PC-3 (cell line): ENCODE data around the gene GADD45B. TPM values are rescaled to one million over a fixed set of nuclear protein-coding genes. Genes with fewer than 3 reads are reported as not detected.

Experiments
- ATAC-seq: fragments of 200-7000 bp; cut with Tn5 transposase; 2 replicates; pipeline ENCODE4 v1.9.1; 2020; ENCODE audit warnings: mild to moderate bottlenecking, moderate library complexity
- BruUV-seq: library from RNA; stranded (reverse); fragments of 400-500 nt; replicated peaks from 2 replicates; lab custom pipeline; 2021; lab: Mats Ljungman, UMichigan
- CTCF ChIA-PET: fragments of 300-600 bp; sonication (Branson Sonifier 250); formaldehyde crosslinking; loops from one replicate; lab custom pipeline; 2022; ENCODE audit warnings: antibody characterized with exemption; lab: Charles Lee
- POLR2A ChIA-PET: fragments of 300-600 bp; sonication (Branson Sonifier 250); formaldehyde crosslinking; loops from one replicate; lab custom pipeline; 2022; ENCODE audit warnings: antibody characterized with exemption; ENCODE audit not compliant: unreplicated experiment; lab: Charles Lee
- DNase-seq: peaks from one replicate; pipeline ENCODE4 v3.0.0-alpha.2; 2015
- H2AFZ ChIP-seq: fragments of 300-600 bp; sonication (generic); 2 replicates; pipeline ENCODE4 v1.6.0; 2016; ENCODE audit warnings: antibody characterized with exemption, low read length
- H3F3A ChIP-seq: fragments of 300-600 bp; sonication (generic); one replicate; pipeline ENCODE4 v1.6.0; 2017; ENCODE audit warnings: antibody characterized with exemption, low read length, control low read depth, mild to moderate bottlenecking; ENCODE audit not compliant: unreplicated experiment
- H3K27ac ChIP-seq: fragments of 300-600 bp; sonication (generic); 2 replicates; pipeline ENCODE4 v1.5.1; 2016; ENCODE audit warnings: mild to moderate bottlenecking, low read length
- H3K27me3 ChIP-seq: fragments of 300-600 bp; sonication (generic); 2 replicates; pipeline ENCODE4 v1.6.1; 2016; ENCODE audit warnings: low read length, mixed read lengths
- H3K36me3 ChIP-seq: fragments of 300-600 bp; sonication (generic); 2 replicates; pipeline ENCODE4 v1.6.1; 2016; ENCODE audit warnings: low read depth, mixed run types, low read length, mixed read lengths
- H3K4me1 ChIP-seq: fragments of 300-600 bp; sonication (generic); 2 replicates; pipeline ENCODE4 v1.5.1; 2016; ENCODE audit warnings: low read length; ENCODE audit not compliant: insufficient read depth
- H3K4me2 ChIP-seq: fragments of 300-600 bp; sonication (generic); 2 replicates; pipeline ENCODE4 v1.6.0; 2016; ENCODE audit warnings: low read length
- H3K4me3 ChIP-seq: fragments of 300-600 bp; sonication (generic); 2 replicates; pipeline ENCODE4 v1.5.1; 2016; ENCODE audit warnings: mild to moderate bottlenecking, low read length, mixed read lengths
- H3K79me2 ChIP-seq: fragments of 300-600 bp; sonication (generic); 2 replicates; pipeline ENCODE4 v1.6.1; 2017; ENCODE audit warnings: low read length, mixed read lengths
- H3K9ac ChIP-seq: fragments of 300-600 bp; sonication (generic); 2 replicates; pipeline ENCODE4 v1.6.0; 2016; ENCODE audit warnings: mild to moderate bottlenecking, low read length
- H3K9me2 ChIP-seq: fragments of 300-600 bp; sonication (generic); replicated peaks from 2 replicates; pipeline ENCODE4 v1.6.1; 2016; ENCODE audit warnings: mixed run types, low read length, mixed read lengths
- H3K9me3 ChIP-seq: fragments of 300-600 bp; sonication (generic); 2 replicates; pipeline ENCODE4 v1.6.1; 2016; ENCODE audit warnings: low read length, mixed read lengths
- H4K20me1 ChIP-seq: fragments of 300-600 bp; sonication (generic); 2 replicates; pipeline ENCODE4 v1.6.1; 2016; ENCODE audit warnings: low read length, mixed read lengths
- CTCF ChIP-seq: fragments of 300-600 bp; sonication (generic); conservative IDR thresholded peaks from 2 replicates; pipeline ENCODE4 v1.5.1; 2017; ENCODE audit warnings: antibody characterized with exemption, low read depth, mild to moderate bottlenecking, low read length
- EZH2 ChIP-seq: fragments of 300-600 bp; sonication (generic); IDR thresholded peaks from one replicate; pipeline ENCODE4 v1.6.1; 2017; ENCODE audit warnings: antibody characterized with exemption, mild to moderate bottlenecking, low read length; ENCODE audit not compliant: unreplicated experiment
- EZH2phosphoT487 ChIP-seq: fragments of 300-600 bp; sonication (generic); IDR thresholded peaks from 2 replicates; pipeline ENCODE4 v1.6.1; 2018; ENCODE audit warnings: mild to moderate bottlenecking, antibody characterized with exemption, low read length, borderline replicate concordance
- intact Hi-C: fragments of 100-400 bp; cut with micrococcal nuclease; formaldehyde crosslinking; loops from 2 replicates; pipeline ENCODE4 v1.9.0; 2023
- total RNA-seq: library from RNA; depleted of rRNA; stranded (reverse); fragments of >200 nt; gene quantifications from 2 replicates; pipeline ENCODE4 v1.2.3, GENCODE V29; 2014

The GADD45B gene
- total RNA-seq, 1 experiment from 2014 or later = 137 TPM

- H3K27ac ChIP-seq = no peak overlapping the region
- peaks cover 12% of the 10 kb centered on the region; the same call in 1 of the 2 replicates for H3K4me1 ChIP-seq
- ATAC-seq (no peak), DNase-seq (no peak)
- H3K9ac ChIP-seq = no peak overlapping the region
- H3K36me3 ChIP-seq = peaks cover 11% of the 10 kb centered on the region; the same call in 1 of the 2 replicates
- peaks cover 4% of the 10 kb centered on the region for H3F3A ChIP-seq
- CTCF ChIA-PET = no interaction called here
- H3K4me3 ChIP-seq = no peak overlapping the region
- H3K4me2 ChIP-seq = no peak overlapping the region
- H3K9me3 ChIP-seq = no peaks in the 10 kb centered on the region
- TF ChIP-seq CTCF (no peak), EZH2phosphoT487 (no peak), EZH2 (no peak)
- no peak overlapping the region for H2AFZ ChIP-seq
- no peaks in the 10 kb centered on the region for H3K9me2 ChIP-seq
- POLR2A ChIA-PET = no interaction called here
- no TSS peak for BruUV-seq
- no peaks in the 10 kb centered on the region for H4K20me1 ChIP-seq
- intact Hi-C loops = no loop called here
- H3K27me3 ChIP-seq = no peaks in the 10 kb centered on the region
- H3K79me2 ChIP-seq = peaks cover 30% of the 10 kb centered on the region
Measured at GRCh38 chr19:2428756-2429711, 46.9 kb upstream of the GADD45B start.

- Histone ChIP-seq H3F3A (peaks cover 4% of the 10 kb centered on the region), H3K79me2 (peaks cover 23% of the 10 kb centered on the region), H3K9me2 (no peaks in the 10 kb centered on the region), H3K4me3 (no peak overlapping the region), H3K4me2 (no peak overlapping the region), H3K9ac (no peak overlapping the region), H4K20me1 (no peaks in the 10 kb centered on the region), H3K9me3 (no peaks in the 10 kb centered on the region), H3K27ac (no peak overlapping the region), H3K36me3 (peaks cover 14% of the 10 kb centered on the region; the same call in 1 of the 2 replicates), H2AFZ (no peak overlapping the region), H3K4me1 (peaks cover 12% of the 10 kb centered on the region; the same call in 1 of the 2 replicates), H3K27me3 (no peaks in the 10 kb centered on the region)
- ChIA-PET CTCF (no interaction called here), POLR2A (no interaction called here)
- BruUV-seq = no TSS peak
- intact Hi-C loops = no loop called here
- no peak for ATAC-seq
- no peak for TF ChIP-seq CTCF
- TF ChIP-seq EZH2 = no peak
- DNase-seq = no peak
Measured at GRCh38 chr19:2429917-2430535, 45.9 kb upstream of the GADD45B start.
